Limb (tissue), 2 donors: ENCODE data around the gene FGFR2.

Experiments
- DNase-seq, 2 donors: peaks; one replicate each; pipeline ENCODE4 v3.0.0-alpha.2; 2016; ENCODE audit errors: extremely low spot score in 2 of 2

The FGFR2 gene

GRCh38 chr10:121457729-121458128, 140.5 kb downstream of the FGFR2 start:
- no peak for DNase-seq

- DNase-seq = no peak
Measured at GRCh38 chr10:121455377-121455776, 142.9 kb downstream of the FGFR2 start.

DNA sequence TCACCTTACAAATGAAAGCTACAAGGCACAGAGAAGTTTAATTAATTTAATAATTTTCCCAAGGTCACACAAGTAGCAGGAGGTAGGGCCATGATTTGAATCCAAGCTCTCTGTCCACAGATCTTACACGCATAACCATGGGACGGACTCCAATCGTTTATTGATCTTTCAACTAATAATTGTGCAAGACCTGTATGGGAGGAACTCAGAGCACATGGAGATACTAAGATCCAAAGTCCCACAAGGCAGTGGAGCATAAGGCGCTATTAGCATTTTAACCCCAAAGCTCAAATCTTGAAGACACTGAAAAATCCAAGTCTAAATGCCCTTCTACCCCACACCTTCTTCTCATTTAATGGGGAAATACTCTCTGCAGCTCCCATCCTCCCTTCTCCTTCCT, 143.5 kb downstream of the FGFR2 start:
- DNase-seq = no peak

GRCh38 chr10:121453160-121453559, 145.1 kb downstream of the FGFR2 start:
- no peak for DNase-seq

- no peak for DNase-seq
Measured at GRCh38 chr10:121452581-121452980, 145.7 kb downstream of the FGFR2 start.

DNA sequence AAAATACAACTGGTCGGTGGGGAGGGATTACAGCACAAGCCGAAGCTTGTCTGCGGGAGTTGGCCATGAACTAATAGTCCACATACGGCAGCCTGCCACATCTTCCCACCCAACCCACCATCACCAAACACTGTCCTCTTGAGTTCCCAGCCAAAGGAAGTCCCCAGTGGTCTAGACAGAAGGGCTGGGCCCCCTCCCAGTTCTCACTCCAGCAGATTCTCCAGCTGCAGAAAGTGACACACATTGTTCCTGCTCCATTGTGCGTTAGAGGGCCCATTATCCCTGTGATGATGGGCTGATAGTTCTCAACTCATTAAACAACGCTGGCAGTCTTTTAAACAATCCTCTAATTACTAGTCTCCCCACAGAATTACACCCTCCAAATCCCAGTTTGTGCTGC, 148.0 kb downstream of the FGFR2 start:
- DNase-seq = no peak

DNA sequence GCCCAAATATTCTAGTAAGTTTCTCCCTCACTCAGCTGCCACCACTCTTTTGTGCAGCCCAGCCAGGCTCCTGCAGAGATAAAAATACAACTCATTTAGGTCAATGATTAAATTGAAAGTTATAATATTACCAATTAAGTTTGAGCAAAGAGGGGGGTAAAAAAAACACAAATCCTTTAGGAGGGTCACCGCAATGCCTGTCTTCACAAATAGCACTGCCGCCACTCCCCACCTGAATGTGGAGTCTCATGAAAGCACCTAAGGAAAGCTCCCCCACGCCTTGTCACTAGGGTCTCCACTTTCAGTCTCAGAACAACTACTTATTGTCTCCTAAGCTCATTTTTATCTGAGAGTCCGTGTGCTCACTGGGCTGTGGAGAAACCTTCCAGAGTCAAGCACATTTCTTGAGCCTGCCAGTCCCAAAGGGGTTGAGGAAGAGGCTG, 148.7 kb downstream of the FGFR2 start:
- no peak for DNase-seq

DNA sequence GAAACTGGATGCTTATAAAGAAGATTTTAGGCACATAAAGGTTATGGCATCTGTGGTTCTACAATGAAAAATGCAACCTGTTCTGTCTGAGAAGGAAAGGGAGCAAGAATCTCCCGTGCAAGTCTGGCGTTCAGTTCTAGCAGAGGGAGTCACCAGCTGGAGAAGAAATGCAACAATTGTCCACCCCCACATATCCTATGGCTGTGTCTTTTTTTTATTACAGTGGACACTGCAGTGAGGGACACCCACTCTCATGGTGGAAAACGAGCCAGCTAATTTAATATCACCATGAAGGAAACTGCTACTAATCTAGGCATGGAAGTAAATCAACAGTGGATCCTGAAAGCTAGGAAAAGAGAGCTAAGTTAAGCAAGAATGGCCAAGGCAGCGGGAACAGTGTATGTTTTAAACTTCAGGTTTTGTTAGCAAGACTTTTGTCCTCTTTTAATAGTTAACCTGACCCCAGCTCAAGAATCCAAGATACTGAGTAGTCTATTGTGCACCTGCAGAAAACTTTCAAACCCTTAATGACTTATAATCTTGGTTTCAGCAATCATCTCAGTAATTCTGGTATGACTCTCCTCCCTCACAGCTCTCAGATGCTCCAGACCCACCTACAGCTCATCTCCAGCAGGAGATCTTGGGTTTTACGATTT, 149.3 kb downstream of the FGFR2 start:
- no peak for DNase-seq

DNA sequence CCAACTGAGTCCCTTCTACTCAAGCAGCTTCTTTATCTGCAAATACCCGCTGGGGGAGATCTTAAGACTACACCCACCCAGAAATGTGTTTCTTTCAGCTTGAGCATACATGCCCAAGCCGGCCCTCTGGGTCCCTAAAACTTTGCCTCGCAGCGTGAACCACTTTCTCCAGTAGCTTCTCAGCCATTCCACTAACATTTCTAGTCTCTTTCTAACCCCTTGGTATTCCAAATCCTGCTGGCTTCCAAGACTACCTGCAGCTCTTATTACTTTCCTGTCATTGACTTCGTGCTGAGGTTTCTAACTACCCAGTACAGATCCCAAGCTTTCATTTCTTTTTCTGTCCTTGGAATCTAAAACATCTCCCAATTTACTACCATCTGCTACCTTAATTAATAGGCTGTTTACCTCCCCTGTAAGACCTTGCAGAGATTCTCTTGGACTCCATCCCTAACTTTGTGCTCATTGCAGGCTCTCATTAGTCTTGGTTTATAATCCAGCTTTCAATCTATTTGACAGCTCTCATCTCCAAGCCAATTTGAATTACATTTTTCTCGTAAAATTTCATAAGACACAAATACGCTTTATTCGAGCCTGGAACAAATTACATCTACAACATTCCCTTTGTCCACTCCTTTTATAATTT, 153.6 kb downstream of the FGFR2 start:
- no peak for DNase-seq

- DNase-seq = no peak
Measured at GRCh38 chr10:121442086-121442935, 155.9 kb downstream of the FGFR2 start.

DNA sequence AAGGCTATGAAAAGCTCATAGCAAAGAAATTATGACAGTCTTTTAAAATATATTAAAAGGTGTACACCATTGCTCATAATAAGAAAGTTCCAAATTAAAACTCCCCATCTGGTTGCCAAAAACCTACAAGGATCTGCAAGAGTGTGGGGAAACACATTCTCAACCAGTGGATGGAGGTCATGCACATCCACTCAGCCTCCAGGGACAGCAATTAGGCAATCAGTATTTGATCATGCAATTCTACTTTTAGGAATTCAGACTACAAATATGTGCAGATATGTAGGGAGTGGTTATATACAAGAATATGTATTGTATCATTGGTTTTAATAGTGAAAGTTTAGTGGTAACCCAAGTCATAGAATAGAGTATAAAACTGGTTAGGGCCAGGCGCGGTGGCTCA, 157.8 kb downstream of the FGFR2 start:
- no peak for DNase-seq

- no peak for DNase-seq
Measured at GRCh38 chr10:121438333-121438732, 159.9 kb downstream of the FGFR2 start.

GRCh38 chr10:121437596-121437995, 160.6 kb downstream of the FGFR2 start:
- DNase-seq = peak in 1 of 2 donors; percentile 48

- DNase-seq = no peak
Measured at GRCh38 chr10:121436630-121437341, 161.5 kb downstream of the FGFR2 start.

DNA sequence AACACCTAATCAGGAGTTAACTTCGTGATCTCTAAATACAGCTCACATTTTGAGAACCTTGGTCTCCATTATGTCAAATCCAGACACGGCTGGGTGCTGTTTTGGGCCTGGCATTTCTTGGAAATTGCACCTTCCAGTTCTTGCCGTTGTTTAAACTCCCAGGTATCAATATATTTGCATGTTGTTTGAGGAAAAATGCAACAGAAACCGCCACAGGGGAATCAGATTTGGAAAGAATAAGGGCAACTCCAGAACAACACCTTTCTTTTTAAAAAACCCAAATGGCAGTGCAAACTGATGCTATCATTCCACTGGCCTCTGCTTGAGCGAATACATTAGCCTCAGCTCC, 162.0 kb downstream of the FGFR2 start:
- no peak for DNase-seq

DNA sequence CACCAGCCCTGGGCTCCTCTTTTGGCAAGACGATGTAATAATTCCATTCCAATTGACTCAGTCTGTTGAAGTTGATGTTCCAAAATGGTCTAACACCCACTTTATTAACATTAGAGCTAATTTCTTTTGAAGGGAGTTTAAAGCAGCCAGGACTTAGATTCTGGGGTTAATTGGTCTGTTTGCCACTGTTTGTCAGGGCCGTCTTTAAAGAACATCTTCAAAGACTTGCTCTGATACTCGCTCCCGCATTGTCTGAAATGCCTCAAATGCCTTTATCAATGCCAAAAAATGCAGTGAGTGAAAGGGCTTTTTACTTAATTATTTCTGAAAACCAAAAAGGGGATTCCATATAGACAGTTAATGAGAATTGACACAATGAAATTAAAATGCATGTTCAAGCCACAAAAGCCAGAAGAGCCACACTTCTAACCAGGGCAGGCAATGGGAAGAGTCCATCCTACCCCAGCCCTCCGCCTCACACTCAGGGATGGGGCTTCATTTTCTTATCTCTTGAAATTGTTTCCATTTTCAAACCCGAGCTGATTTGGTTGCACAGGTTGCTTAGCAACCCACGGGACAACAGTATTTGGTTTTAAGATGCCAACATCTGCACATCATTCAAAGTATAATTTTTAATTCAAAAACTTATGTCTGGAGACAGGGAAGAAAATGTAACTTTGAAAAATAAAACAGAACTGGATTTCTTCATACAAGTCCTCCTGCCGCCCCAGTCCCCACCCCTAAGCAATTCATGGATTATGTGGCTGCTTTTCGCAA, 163.0 kb downstream of the FGFR2 start:
- DNase-seq = no peak

DNA sequence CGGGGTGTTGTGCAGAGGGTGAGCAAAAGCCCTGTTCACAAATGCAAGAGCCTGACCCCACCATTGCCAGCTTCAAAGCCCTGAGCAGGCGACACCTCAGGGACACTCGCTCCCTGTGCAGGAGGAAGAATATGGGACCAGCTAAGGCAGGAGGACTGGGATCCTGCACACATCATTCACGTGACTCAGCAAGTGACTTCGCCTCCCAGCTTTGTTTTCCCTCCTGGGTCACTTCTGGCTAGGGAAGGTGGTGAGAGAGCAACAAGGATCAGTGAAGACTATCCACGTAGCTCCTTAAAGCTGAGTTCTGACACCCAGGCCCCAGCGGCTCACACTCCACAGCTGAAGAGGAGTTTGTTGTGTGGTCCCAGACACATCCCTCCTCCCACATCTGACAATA, 164.3 kb downstream of the FGFR2 start:
- DNase-seq = no peak

DNA sequence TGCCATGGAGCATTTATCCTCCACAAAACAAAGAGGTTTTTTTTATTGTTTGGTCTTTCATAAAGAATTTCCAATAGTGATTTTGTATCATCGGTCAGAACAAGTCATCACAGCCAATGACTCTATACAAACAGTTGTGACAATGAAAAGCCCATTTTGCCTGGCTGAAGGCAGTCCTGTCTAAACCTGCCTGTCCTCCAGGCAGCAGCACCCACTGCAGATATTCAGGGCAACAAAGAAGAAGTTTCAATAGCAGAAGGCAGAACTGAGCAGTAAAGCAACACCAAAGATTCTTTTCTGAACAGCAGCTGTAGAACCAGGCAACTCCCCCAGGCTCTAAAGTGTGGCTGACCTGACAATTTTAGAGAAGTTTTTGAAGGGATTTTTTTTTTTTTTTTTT, 169.4 kb downstream of the FGFR2 start:
- DNase-seq = no peak
